HG02763 (cell line): ENCODE data around the gene SYT7.

Experiments used
- ATAC-seq: cut with Tn5 transposase; IDR thresholded peaks from one replicate; pipeline ENCODE4 v1.9.1; 2021; ENCODE audit warnings: mild to moderate bottlenecking, moderate library complexity; ENCODE audit not compliant: unreplicated experiment

SYT7 gene

GRCh38 chr11:61609000-61609979 lies 28.4 kb upstream of the SYT7 start:
- ATAC-seq: no peak

DNA sequence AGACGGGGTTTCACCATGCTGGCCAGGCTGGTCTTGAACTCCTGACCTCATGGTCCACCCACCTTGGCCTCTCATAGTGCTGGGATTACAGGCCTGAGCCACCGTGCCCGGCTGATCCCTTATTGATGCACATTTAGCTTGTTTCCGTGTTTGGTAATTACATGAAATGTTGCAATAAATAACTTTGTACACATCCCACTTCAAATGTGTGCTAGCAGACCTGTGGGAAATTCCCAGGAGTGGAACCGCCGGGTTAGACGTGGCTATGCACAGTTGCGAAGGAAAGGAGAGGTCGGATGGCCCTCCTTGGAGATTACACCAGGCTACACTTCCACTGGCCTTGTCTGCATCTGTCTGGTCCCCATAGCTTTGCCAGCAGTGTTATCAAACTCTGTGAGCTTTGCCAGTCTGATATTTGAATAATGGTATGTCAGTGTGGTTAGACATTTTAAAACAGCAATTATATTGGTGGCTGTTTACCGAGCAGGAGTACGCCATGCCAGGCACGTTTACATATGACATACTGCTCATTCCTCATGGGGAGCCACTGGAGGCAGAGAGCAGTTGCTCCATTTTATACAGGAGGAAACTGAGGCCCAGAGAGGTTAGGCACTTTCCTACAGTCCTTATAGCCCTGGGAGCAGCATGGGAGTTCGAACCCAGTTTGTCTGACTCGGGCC lies 27.2 kb upstream of the SYT7 start:
- no peak for ATAC-seq

DNA sequence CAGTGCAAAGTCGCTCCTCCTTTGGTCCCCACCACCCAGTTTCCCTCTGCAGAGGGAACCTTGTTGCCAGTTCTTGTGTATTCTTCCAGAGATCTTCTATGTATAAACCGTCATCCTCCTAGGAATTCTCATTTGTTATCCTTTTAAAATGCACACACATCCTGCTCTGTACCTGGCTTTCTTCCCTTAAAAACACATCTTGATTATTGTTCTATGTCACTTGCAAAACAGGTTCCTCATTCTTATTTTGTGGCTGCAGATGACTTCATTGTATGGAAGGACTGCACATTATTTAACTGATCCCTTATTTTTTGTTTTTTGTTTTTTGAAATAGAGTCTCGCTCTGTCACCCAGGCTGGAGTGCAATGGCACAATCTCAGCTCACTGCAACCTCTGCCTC lies 26.6 kb upstream of the SYT7 start:
- ATAC-seq: no peak

GRCh38 chr11:61603667-61604066 lies 22.8 kb upstream of the SYT7 start:
- no peak for ATAC-seq

DNA sequence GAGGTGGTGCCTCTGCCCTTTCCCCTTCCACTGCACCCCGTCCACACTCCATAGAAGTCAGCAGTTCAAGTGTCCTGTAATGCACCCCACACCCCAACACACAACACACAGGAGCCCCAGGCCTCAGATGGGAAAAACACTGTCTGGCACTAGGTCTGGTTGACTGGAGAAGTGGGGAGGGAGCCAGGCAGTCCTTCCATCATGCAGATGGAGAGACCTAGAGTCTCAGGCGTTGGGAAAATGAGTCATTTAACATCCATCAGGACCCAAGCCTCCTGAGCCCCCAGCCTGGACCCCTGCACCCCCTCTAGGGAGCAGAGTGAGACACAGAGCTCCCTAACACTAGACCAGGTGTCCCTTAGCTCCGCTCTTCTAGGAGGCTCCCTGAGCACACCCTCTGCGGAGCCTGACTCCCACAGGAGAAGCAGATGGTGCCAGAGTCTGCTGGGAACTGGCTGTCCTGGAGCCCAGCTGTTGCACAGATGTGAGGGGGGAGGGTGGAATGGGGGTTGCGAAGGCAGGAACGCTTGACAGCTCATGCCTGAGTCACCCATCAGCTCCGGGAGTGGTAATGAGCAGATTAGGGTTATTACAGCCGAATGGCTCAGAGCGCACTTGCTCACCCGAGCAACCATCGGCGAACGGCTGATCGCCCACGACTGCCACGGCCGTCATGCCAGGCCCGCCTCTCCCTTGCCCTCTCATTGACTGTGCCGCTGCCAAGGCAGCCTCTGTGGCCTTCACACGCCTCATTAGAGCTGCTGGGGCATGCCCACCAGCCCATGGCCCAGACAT lies 22.1 kb upstream of the SYT7 start:
- no peak for ATAC-seq

DNA sequence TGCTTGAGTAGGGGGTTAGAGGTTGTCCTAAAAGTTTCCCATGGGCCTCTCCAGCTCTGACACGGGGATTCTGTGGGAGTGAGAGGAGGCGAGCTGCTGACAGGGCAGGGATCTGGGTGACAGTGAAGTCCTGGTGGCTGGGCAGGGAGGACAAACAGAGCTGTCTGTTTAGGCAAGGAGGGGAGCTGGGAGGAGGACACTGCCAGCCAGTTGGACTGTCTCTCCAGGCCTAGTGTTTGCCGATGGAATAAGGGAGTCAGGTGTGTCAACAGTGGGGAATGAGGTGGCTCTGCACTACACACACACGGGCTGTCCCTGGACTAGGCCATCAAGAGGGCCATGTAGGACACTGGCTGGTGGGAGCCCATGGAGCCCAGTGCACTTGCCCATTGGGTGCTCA lies 20.6 kb upstream of the SYT7 start:
- no peak for ATAC-seq

DNA sequence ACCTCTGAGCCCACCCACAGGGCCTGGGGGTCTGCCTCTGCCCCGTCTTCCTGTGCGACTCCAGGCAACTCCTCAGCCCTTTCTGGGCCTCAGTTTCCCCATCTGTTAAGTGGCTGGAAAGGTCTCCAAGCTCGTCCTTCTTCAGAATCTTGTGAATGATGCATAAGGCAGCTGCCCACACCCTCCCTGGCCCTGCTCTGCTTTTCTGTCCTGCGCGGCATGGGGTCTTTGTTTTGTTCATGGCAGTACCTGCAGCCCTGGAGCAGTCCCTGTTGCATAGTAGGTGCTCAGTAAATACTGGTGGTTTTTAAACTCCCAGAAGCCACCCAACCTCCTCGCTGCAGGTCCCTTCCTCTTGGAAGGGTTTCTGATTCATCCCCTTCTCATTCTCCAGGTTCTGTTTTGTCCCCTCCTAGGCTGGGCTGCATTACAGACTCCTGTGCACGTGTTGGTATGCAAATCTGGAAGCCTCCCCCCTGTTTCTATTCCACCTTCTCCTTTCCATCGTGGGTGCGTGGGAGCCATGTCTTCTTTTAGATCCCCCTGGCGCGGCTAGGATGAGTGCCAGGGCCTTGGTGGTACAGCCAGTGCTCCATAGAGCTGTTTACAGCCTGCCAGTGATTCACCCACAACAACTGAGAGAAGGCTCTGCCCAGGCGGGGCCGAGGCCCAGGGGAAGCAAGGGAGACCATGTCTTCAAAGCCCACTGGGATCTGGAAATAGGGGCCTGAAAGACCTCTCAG lies 19.3 kb upstream of the SYT7 start:
- no peak for ATAC-seq

- no peak for ATAC-seq
Measured at GRCh38 chr11:61598886-61599868, 18.3 kb upstream of the SYT7 start.

- ATAC-seq: no peak
Measured at GRCh38 chr11:61598374-61598773, 17.5 kb upstream of the SYT7 start.

- no peak for ATAC-seq
Measured at GRCh38 chr11:61596990-61597389, 16.1 kb upstream of the SYT7 start.

DNA sequence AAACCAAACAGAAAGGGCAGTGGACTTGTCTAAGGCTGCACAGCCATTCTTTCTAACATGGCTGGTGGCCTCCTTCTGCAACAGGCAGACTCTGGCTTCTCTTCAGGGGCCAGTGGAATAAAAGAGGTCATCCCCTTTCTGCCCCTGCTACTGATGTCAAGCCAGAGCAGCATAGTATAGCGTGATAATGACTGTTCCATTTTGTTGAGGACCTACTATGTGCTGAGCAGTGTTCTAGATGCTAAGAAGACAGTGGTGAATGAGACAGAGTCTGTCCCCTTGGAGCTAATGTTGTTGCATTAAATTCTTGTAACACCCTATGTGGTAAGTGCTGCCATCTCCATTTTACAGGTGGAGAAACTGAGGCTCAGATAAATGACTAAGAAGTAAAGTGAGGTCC lies 15.7 kb upstream of the SYT7 start:
- no peak for ATAC-seq

GRCh38 chr11:61594907-61595257 lies 14.0 kb upstream of the SYT7 start:
- no peak for ATAC-seq

DNA sequence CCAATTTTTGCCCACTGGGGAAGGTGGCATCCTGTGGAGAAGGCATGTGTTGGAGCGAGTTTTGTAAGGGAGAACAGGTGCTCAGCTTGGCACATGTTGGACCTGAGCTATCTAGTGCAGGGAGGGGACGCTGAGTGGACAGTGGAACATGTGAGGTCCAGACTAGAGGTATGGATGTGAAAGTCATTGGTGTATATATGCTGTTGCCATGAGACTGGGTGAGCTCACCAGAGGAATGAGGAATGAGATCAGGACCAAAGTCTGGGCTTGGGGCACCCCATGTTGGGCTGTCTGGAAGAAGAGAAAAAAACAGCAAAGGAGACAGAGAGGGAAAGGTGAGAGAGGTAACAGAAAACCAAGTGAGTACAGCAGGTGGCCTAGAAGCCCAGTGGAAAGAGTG lies 12.3 kb upstream of the SYT7 start:
- no peak for ATAC-seq

DNA sequence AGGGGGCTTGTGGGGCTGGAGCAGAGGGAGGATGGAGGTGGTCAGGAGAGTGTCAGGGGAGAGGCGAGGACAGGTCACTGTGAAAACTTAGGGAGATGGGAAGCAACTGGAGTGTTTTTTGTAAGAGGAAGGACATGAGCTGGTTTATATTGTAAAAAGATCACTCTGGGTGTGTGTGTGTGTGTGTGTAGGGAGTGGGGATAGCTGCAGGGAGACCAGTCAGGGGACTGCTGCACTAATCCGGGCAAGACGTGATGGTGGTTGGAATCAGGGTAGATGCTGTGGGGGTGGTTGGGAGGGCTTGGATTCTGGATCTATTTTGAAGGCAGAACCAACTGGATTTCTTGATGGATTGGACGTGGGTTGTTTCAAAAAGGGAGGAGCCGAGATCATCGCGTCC lies 11.3 kb upstream of the SYT7 start:
- no peak for ATAC-seq

- no peak for ATAC-seq
Measured at GRCh38 chr11:61589961-61590360, 9.1 kb upstream of the SYT7 start.

DNA sequence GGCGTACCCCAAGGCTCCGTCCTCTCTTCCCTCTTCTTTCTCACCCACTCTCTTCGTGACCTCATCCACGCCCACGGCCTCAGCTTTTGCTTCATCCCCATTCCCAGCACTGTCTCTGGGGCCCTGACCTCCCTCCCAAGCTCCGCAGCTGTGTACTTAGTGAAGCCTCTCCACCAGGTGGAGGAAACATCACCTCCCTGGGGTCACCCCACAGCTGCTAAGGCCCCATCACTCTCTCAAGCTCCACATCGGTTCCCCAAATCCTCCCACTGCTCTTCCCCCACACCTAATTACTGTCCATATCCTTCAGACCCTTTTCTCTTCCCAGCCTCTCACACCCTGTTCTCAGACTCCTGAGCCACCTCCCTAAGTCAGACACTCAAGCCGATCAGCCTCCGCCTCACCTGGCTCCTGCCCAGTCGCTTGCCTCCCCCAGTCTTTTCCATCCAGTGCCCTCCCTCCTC lies 7.9 kb upstream of the SYT7 start:
- no peak for ATAC-seq

GRCh38 chr11:61587951-61588727 lies 7.3 kb upstream of the SYT7 start:
- ATAC-seq: no peak

DNA sequence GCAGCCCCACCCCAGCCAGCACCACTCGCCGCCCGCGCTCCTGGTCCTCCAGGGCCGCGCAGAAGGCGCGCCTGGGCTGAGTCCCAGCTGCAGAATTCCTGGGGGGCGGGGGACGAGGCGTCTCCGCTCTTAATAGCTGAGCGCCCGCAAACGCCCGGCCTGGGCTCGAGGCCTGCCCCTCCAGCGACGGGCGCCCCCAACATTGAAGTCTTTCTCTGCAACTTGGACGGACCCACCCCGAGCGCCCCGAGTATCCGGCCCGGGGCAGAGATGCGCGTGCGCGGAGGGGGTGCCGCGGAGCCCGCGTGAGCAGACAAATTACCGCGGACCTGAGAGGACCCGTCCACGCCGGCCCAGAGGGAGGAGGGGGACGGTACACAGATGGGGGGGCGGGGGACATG lies 6.7 kb upstream of the SYT7 start:
- no peak for ATAC-seq
